Activated effector memory CD4-positive, alpha-beta T cell treated with Interleukin-2 at 50 U/mL for 16 hours (primary cell): Measurements from ENCODE around the gene SEBOX.
A peak's percentile ranks its signal among the peaks of the same experiment; 100 is the strongest.

Experiments used
- DNase-seq: peaks from one replicate; pipeline ENCODE4 v3.0.0-alpha.2; 2020

The SEBOX gene

DNA sequence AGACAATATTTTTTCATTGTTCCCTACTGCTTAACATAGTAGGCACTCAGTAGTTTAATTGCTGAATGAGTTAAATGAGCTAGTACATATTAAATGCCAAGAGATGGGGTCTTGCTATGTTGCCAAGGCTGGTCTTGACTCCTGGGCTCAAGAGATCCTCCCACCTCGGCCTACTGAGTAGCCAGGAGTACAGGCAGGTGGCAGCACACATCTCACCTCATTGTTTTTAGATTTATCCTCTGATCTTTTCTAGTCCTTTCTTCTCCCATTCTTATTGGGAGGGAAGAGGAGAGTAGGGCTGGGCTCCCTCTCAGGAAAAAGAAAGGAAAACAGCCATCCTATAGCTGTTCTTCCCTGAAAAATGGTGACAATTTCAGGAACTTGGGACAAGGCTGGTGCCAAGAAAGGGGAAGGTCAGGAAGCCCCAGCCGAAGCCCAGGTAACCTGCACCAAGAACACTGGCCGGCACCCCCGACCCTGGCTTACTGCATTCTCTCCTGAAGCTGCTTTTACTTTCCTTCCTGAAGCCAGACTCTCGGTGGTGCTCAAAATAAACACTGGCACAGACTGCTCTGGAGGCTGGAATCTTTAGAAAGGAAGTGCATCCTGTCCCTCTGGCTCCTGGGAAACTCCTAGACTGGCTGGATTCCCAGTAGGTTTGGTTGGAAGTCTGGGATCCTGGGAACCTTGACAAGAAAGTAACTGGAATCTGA, 26.8 kb downstream of the SEBOX start:
- no peak for DNase-seq

DNA sequence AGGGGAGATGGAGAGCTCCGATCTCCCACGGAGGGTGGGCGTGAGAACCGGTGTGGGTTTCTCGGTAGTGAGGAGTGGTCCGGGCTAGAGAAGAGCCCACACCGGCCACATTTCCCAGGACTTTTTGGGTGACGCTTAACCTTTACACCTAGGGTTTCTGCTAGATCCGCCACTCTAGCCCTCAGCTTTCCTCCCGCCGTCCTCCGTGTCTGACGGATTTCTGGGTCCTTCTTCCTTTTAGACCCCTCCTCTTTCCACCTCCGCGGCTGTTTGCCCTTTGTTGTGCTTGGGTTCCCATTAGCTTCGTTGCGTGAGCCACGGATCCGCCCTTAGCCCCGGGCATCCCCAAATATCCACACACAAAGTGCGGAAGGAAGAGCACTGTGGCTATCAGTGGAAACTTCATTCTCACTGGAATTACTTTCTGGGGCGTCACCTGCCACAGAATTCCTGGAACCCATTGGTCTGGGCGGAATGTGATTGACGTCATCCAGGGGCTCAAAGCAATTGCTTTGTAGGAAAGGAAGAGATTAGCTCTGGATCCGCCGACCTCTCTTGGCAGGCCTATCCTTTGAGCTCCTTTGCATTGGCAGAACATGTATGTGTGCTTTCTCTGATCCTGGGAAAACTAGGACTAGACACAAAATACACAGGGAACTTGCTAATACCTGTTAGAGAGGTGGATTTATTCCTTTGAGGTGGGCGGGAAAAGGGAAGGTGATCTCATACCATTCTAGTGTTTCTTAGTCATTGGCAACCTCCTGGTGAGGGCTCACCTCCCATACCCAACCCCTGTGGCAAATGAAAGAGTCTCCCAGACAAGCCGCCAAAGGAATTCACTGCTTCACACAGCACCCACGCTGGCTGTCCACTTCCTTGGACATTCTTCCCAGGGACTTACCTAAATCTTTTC, 28.8 kb downstream of the SEBOX start:
- DNase-seq, result no peak

DNA sequence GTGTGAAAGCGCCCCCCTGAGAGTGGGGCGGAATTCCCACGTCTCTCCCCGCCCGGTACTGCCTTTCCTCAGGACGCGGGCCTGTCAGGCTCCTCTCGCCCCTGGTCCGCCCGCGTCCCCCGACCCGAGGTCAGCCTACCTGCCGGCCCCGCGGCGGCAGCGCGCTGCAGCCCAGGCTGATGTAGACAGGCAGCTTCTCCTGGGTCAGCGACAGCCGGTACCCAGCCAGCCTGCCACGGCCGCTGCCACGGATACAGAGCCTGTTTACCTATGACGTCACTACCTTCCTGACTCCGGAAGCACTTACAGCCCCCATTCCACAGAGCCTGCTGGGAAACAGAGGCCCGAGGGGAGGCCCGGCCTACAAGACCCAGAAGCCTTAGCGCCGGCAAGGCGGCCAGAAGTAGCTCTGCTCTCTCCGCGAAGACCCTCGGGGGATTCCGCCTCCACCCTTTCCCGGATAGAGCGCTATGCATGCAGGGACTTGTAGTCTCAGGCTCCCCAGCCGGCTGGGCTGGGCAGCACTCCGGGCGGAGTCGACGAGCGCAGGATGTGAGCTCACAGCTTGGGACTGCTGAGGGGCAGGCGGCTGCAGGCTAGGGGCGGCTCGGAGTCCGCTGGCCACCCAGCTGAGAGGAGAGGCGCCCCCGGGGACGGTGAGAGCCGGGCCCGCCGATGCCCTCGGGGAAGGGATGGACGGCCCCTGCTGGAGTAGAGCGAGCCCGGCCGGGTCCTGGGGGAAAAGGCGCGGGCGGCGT, 29.6 kb downstream of the SEBOX start, which contains the start of the genes IFT20 and TNFAIP1:
Gene IFT20 (minus strand): TSS at position 272 of the 758 bp plus-strand sequence. CDS start 3,487 bp downstream, outside the sequence.
Gene TNFAIP1 (plus strand): TSS at position 561 of the 758 bp plus-strand sequence. CDS start 3,761 bp downstream, outside the sequence.
- DNase-seq, result peak; percentile 96

DNA sequence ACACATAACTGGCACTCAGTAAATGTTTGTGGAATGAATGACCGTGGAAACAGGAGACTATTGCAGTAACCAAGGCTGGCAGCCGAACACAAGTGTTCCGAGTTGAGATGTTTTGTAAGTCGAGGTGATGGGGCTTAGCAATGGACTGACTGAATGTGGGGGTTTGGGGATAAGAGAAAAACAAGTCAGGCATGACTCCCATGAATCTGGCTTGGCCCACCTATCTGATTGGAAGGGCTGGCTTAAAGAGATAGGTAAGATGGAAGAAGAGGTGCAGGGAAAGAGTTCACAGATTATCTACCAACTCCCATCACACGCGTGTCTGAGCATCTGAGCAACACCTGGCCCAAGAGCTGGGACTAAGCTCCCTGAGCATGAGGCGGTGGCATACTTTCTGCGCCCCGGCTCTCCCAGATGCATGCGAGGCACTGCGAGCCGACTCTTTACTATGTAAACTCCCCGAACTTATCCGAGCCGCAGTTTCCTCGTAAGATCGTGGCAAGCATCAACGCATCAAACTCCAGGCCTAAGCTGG, 30.3 kb downstream of the SEBOX start:
- no peak for DNase-seq

DNA sequence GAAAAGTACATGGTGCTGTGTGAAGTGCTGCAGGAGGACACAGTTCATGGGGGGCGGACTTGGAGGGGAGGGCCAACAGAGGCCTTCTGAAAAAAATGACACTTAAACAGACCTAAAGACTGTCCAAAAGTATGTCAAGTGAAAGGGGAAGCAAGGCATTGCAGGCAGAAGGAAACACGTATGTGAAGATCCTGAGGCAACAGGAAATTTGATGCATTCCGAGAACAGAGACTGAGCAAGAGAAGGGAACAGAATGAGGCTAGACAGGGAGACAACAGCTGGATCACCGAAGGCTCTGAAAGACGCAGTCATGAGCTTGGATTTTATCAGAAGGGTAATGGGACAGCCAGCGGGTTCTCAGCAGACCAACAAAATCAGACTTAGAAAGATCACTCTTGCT, 30.8 kb downstream of the SEBOX start:
- no peak for DNase-seq

DNA sequence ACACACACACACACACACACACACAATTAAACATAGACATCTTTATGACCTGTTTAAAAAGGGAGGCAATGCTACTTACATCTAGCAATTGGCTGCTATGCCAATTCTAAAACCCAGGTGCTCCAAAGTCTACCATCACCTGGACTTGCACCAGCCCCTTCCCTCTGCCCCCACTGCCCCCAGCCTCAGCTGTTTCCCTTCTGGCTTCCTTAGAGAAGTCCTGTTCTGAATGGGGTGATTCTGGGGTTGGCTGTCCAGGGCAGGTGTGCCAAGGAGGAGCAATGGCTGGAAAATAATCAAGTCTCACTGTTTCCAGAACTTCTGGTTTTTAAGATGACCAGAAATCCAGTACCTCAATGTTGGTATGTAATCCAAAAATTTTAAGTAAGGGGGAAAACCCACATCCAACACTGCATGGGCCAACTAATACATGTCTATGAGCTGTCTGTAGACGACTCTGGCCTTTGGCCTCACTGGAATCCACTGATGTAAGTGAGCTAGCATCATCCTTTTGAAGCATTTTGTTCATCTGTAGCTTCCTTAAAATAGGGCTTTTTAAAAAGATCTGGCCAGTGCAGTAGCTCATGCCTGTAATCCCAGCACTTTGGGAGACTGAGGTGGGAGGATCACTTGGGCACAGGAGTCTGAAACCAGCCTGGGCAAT, 31.8 kb downstream of the SEBOX start:
- no peak for DNase-seq

DNA sequence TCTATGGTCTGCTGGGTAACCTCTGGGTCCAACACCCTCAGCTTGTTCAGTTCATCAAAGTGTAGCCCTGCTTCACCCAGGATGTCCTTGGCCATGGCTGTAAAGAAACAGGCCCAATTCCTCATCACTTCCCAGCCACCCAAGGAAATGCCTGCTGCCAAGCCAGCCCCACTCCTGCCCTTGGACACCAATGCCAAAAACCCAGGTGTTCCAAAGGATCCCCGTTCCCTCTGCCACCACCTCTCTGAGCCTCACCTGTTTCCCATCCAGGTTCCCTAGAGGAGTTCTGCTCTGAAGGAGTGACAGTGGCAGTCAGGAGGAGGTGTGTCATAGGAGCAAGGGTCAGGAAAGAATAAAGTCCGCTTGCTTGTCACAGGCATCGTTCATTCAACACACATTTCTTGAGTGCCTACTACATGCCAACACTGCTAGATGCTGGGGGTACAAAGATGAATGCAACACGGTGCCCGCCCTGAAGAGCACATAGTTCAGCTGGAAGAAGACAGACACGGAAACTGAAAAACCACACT, 33.0 kb downstream of the SEBOX start:
- no peak for DNase-seq

DNA sequence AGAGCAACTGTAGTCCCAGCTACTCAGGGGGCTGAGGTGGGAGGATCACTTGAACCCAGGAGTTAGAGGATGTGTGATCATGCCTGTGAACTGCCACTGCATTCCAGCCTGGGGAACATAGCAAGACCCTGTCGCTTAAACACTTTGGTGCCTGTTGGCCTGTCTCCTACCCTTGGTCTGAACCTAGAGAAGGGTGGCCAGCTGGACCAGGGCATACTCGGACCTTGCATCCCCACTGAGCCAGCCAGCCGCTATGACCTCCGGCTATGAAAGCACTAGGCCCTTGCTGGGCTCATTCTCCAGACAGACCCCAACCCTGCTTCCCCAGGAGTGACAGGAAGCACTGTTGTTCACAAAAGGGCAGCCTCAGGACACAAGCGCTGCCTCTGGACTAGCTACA, 34.3 kb downstream of the SEBOX start:
- no peak for DNase-seq

DNA sequence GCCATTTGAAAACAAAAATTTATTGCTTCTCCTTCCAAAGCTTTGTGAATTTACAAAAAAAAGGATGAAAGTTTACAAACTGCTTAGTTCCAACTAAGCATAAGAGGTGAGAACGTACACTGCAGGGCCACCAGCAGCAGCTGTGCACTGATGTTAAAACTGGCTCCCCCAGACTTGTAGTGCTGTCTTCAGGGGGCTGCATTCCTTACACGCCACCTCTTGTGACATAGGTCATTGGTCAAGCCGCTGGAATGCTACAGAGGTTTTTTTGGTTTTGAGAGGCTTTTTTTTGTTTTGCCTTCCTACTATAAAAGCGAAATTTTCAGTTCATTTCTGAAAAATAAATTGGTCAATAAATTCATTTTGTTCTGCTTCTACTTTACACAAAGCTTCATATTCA, 36.7 kb downstream of the SEBOX start:
- no peak for DNase-seq

DNA sequence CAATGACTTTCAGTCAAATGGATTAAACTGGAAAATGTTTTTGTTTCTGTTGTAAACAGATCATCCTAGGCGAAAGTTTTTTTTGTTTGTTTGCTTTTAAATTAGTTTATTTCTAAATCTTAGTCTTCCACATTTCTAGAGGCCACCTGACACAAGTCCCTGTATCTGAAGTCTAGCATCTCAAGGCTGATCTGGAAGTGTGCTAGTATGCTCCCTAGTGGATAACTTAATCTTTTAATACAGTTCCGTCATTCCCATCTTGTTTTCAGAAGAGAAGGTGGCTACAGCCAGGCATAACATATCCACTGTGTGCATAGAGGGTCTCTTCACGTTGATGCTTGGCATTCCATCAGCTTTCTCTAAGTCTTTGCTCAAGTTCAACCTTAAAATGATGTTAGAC, 37.3 kb downstream of the SEBOX start:
- DNase-seq, result no peak

DNA sequence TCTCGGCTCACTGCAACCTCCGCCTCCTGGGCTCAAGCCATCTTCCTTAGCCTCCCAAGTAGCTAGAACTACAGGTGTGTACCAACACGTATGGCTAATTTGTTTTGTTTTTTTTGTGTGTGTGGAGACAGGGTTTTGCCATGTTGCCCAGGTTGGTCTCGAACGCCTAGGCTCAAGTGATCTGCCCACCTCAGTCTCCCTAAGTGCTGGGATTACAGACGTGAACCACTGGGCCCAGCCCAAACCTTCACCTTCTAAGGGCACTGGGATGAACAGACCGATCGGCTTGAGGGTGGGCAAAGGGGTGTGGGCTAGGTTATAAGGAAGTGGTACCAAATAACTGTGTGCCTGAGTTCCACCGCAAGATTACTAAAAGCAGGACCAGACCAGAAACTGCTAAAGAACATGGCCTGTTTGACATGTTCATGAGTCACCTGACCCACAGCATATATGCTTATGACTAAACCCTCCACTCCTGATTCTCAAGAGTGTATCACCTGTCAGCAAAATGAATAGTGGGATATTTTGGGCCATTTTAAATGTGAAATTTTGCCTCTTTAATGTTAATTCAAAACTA, 37.9 kb downstream of the SEBOX start:
- no peak for DNase-seq

DNA sequence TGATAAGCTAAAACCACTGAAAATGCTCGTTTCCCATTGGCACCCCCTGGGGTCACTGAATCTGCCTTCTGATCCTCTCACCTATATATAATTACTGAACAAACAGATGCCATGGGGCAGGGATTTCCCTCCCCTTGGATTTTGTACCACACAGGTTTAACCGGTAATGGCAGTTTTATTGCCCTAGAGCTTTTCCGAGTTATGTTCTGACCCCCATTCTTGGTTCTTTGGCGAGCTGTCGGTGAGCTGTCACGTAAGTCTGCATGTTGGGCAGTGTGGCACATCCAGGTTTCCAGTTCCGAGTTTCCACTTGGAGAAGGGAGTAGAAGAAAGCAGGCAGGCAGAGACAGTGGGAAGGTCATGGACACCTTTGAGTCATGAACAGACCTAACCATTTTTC, 38.9 kb downstream of the SEBOX start:
- no peak for DNase-seq

DNA sequence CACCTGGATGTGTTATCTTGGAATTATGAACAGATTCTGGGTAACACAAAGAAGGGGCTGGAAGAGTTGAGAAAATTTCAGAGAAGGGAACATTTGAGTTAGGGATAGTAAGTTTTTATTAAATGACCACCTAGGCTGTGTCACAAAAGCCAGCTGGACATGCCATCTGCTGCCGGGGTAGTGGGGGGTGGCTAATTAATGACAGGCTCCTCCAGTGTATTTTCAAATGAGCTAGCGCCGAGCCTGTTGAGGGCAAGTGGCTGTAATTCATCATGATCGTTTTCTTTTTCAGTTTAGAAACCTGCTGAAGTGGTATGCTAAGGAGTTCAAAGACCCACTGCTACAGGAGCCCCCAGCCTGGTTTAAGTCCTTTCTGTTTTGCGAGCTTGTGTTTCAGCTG, 39.8 kb downstream of the SEBOX start:
- DNase-seq, result no peak

DNA sequence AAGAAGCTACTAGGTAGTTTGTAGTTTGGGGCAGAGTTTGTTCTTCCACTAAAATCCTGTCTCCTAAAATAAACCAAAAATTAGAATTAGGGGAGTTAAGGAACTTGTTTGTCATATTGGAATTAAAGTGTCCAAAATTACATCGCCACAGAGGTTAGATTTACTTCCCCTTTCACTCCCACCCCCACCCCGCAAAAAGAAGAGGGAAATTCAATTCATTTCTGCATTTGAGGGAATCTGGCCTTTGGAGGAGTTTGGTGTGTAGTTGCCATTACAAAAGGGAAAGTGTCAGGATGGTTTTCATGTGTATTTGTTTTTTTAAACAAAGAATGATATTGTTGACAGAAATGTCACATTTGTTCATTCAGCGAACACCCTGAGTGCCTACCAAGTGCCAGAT, 40.2 kb downstream of the SEBOX start:
- DNase-seq, result no peak

DNA sequence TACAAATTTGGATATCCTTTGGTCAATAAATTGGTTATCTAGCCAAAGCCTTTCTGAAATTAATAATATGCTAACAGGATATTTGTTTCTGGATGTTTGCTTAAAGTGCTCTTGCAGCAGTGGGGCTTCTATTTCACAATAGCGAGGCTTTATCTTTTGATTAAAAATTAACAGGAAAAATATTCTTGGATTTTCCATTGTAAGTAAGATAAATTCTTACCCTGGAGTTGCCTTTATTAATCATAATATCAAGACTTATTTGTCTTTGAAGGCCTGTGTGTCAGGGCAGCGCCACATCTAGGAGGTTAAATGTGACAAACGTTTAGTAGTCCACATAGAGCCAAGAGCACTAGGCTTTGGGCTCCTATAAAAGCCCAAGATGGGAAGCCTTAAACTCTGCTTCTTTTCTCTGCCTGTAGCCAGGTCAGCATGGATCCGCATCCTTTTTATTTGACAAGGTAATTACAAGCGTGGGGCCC, 40.7 kb downstream of the SEBOX start:
- DNase-seq, result no peak

DNA sequence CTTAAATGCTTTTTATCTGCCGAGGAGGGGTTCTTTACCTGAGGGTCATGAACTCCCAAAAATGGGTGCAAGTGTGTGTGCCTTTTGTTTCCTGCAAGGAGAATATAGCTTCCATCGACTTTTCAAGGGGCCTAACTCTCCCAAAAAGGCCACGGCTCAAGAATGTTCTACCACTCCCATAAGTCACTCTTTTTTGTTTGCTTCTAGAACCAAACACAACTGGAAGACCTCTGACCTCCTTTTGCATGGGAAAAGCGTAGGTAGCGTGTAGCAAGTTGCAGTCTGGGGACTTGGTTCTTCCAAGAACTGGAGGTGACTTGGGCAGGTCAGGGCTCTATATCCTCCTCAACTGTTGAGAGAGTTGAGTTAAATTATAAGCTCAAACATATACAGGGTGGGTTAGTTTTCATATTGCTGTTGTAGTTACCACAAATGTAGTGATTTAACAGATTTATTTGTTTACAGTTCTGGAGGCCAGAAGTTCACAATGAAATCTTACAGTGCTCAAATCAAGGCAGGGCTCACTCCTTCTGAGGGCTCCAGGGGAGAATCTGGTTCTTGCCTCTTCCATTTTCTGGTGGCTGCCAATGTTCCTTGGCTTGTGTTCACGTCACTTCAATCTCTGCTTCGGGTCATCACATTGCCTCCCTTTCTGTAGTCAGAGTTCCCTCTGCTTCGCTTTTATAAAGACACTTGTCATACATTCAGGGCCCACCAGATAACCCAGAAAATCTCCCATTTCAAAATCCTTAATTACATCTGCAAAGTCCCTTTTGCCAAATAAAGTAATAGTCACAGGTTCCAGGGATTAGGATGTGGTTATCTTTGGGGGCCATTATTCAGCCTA, 44.6 kb downstream of the SEBOX start:
- no peak for DNase-seq

DNA sequence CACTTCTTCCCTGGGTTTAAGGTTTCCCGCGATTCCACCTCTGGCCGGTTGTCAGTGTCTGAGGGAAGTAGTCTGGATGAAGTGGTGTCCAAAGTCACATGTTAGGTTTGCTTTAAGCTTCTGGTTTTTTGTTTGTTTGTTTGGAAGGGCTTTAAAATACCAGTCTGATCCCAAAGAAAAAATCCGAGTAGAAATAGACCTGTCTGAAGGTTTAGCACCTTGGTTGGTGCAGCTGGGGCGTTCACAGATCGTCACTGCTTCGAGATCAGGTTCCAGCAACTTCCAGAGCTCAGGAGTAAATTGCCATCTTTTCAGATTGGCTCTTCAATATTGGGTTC, 45.4 kb downstream of the SEBOX start:
- DNase-seq, result no peak

DNA sequence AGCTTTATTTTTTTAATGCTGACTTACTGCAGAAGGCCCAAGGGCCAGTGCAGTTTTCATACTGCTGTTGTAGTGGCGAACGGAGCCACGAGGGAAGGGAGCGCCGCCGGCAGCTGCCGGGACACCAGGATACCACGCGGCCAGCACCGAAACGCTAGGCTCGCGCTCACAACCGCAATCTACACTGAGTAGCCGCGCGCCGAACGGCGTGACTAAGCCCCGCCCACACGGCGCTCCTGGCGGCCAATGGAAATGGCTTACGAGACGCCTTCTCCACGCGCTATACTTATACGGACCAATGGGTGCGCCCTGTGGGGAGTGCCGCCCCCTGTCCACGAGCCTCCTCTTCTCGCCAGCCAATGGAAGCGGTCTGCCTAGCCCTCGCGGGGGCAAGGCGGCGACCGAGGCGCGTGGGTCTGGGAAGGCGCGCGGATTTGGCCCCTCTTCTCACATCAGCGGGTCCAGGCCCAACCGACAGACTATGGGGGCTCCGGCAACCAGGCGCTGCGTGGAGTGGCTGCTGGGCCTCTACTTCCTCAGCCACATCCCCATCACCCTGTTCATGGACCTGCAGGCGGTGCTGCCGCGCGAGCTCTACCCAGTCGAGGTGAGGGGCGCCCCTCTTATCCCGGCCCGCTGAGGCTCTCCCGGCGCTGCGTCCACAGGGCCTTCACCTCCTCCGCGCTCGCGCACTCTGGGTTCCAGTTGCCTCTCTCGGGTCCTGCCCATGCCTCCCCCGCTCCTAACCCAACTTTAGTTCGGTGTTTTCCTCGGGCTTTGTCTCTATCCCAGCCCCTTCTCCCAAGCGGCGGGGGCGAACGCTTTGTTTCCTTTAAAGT, 46.0 kb downstream of the SEBOX start, which contains the start of gene TMEM97:
Gene TMEM97 (plus strand): TSS at position 442 of the 839 bp plus-strand sequence. CDS start 40 bp downstream, at position 482.
- DNase-seq, result peak; percentile 92

DNA sequence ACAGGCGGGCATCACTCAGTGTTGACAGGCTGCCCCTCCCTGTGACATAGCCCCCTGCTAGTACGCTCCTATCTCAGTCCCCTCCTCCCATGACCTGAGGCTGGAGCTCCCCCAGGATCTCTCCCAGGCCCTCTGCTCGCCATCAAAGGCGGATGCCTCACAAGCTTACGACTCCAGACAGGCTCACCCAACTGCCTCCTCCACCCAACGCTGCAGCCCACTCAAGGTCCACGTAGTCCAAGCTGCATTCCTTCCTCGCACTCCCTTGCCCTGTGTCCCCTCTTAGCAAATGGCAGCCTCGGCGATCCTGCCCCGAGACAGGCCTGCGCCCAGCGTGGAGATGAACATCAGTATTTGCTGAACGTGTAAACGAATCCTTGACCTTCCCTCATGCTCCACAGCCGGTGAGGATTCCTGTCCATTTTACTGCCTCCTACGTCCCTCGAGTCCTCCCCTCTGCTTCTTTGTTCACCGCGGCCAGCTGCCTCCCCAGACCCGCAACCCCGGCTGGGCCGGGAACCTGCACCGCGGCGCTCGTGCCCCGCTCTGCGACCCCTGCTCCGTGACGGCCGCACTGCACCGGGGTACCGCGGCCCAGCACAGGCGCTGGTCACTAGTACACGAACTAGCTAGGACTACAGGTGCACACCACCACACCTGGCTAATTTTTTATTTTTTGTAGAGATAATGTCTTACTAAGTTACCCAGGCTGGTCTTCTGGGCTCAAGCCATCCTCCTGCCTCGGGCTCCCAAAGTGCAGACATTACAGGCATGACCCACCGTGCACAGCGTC, 46.8 kb downstream of the SEBOX start:
- DNase-seq, result no peak
